HepG2 (cell line): ENCODE measurements around the gene BMP6. TPM values are rescaled to one million over a fixed set of nuclear protein-coding genes. Genes with fewer than 3 reads are reported as not detected.

Experiments
- ATAC-seq: fragments of 200-7000 bp; cut with Tn5 transposase; 3 replicates; pipeline ENCODE4 v1.9.1; 2020; ENCODE audit warnings: mild to moderate bottlenecking, moderate library complexity
- BruUV-seq: library from RNA; stranded (reverse); fragments of 400-500 nt; replicated peaks from 2 replicates; lab custom pipeline; 2021; lab: Mats Ljungman, UMichigan
- CTCF ChIA-PET: fragments of 300-600 bp; formaldehyde crosslinking; extraction: SDS; loops from one replicate; lab custom pipeline; 2021; ENCODE audit warnings: low total read pairs, inconsistent platforms, low intra/inter-chr PET ratio; lab: Yijun Ruan, JAX
- POLR2A ChIA-PET: fragments of 350-600 bp; sonication (Branson Sonifier 250); formaldehyde crosslinking; loops from one replicate; lab custom pipeline; 2020; ENCODE audit warnings: antibody characterized with exemption, inconsistent platforms; lab: Yijun Ruan, JAX
- DNase-seq: peaks from one replicate; pipeline ENCODE4 v3.0.0-alpha.2; 2015; ENCODE audit warnings: low spot score
- FAIRE-seq: peaks from 3 replicates; lab custom pipeline; 2011; peaks lifted over from hg19 to GRCh38; lab: Jason Lieb, UNC
- H2AFZ ChIP-seq: one replicate; pipeline ENCODE4 v1.6.1; 2011; ENCODE audit warnings: low read length, inconsistent platforms
- H3K27ac ChIP-seq: fragments of 300-600 bp; 3 replicates; pipeline ENCODE4 v1.8.0; 2011; ENCODE audit warnings: mixed run types, mild to moderate bottlenecking, mixed read lengths, low read length, inconsistent platforms; ENCODE audit not compliant: insufficient read depth; ENCODE audit errors: extremely low read length
- H3K27me3 ChIP-seq, 2 experiments: fragments of 200-600 bp in 1 of 2; 2 replicates in 1 of 2; 3 replicates in 1 of 2; pipeline versions ENCODE4 v1.6.0 to v1.8.0; 2011; ENCODE audit warnings: low read length in 2 of 2, mild to moderate bottlenecking in 2 of 2, moderate library complexity in 2 of 2, inconsistent platforms in 1 of 2; ENCODE audit not compliant: insufficient read depth in 2 of 2, control insufficient read depth in 1 of 2
- H3K36me3 ChIP-seq, 2 experiments: fragments of 200-600 bp in 1 of 2; replicated peaks in 1 of 2; 2 replicates in 1 of 2; 3 replicates in 1 of 2; pipeline versions ENCODE4 v1.5.1 to v1.8.0; 2011; ENCODE audit warnings: low read length in 2 of 2, inconsistent platforms in 1 of 2; ENCODE audit not compliant: insufficient read depth in 2 of 2, control insufficient read depth in 1 of 2
- H3K4me1 ChIP-seq: 2 replicates; pipeline ENCODE4 v1.5.1; 2012; ENCODE audit warnings: low read length, inconsistent platforms; ENCODE audit not compliant: insufficient read depth
- H3K4me2 ChIP-seq: 2 replicates; pipeline ENCODE4 v1.6.0; 2011; ENCODE audit warnings: low read depth, low read length, inconsistent platforms
- H3K4me3 ChIP-seq, 3 experiments: fragments of 200-600 bp in 1 of 3; sonication (generic), shearing (Covaris generic) in 1 of 3; replicated peaks in 1 of 3; 2 replicates each; pipeline ENCODE4 v1.5.1; 2011 to 2016; ENCODE audit warnings: low read length in 3 of 3, inconsistent platforms in 2 of 3, low read depth in 2 of 3, mild to moderate bottlenecking in 2 of 3, control low read depth in 1 of 3, mixed read lengths in 1 of 3; ENCODE audit not compliant: insufficient read depth in 1 of 3
- H3K79me2 ChIP-seq: one replicate; pipeline ENCODE4 v1.6.1; 2011; ENCODE audit warnings: low read length, inconsistent platforms; ENCODE audit not compliant: insufficient read depth
- H3K9ac ChIP-seq: 2 replicates; pipeline ENCODE4 v1.6.0; 2011; ENCODE audit warnings: mild to moderate bottlenecking, low read depth, low read length, inconsistent platforms; ENCODE audit not compliant: insufficient read depth
- H3K9me3 ChIP-seq: 2 replicates; pipeline ENCODE4 v1.5.1; 2012; ENCODE audit warnings: mild to moderate bottlenecking, low read length
- H4K20me1 ChIP-seq: 2 replicates; pipeline ENCODE4 v1.6.0; 2011; ENCODE audit warnings: inconsistent platforms, mild to moderate bottlenecking, low read length, moderate library complexity; ENCODE audit not compliant: insufficient read depth
- FOXP4 ChIP-seq: sonication (generic); formaldehyde crosslinking; IDR thresholded peaks from 2 replicates; pipeline ENCODE4 v1.4.0; 2020; ENCODE audit warnings: missing genetic modification reagents
- HDAC1 ChIP-seq: sonication (generic); formaldehyde crosslinking; IDR thresholded peaks from 2 replicates; pipeline ENCODE4 v1.5.1; 2020; ENCODE audit warnings: mild to moderate bottlenecking, missing genetic modification reagents
- IKZF1 ChIP-seq: fragments of 450-650 bp; IDR thresholded peaks from 2 replicates; pipeline ENCODE4 v1.7.1; 2016
- MTA3 ChIP-seq: sonication (generic); formaldehyde crosslinking; IDR thresholded peaks from 2 replicates; pipeline ENCODE4 v1.4.0; 2020; ENCODE audit warnings: missing genetic modification reagents
- PRDM15 ChIP-seq: sonication (generic); formaldehyde crosslinking; IDR thresholded peaks from 2 replicates; pipeline ENCODE4 v1.4.0; 2020; ENCODE audit warnings: missing genetic modification reagents
- SRSF4 ChIP-seq: fragments of 200-400 bp; formaldehyde crosslinking; IDR thresholded peaks from one replicate; pipeline ENCODE4 v1.6.1; 2018; ENCODE audit warnings: mild to moderate bottlenecking, low read depth, low read length, moderate library complexity; ENCODE audit not compliant: poor library complexity, severe bottlenecking
- THYN1 ChIP-seq: sonication (generic); formaldehyde crosslinking; IDR thresholded peaks from 2 replicates; pipeline ENCODE4 v1.8.1; 2023; ENCODE audit warnings: low read depth, mild to moderate bottlenecking, moderate library complexity, missing genetic modification reagents, borderline replicate concordance
- UBTF ChIP-seq: sonication (generic); formaldehyde crosslinking; IDR thresholded peaks from 2 replicates; pipeline ENCODE4 v1.4.0; 2020; ENCODE audit warnings: mild to moderate bottlenecking, missing genetic modification reagents
- ZMYM3 ChIP-seq: sonication (generic); formaldehyde crosslinking; IDR thresholded peaks from 2 replicates; pipeline ENCODE4 v1.5.1; 2020; ENCODE audit warnings: mild to moderate bottlenecking, missing genetic modification reagents
- ZNF234 ChIP-seq: sonication (generic); formaldehyde crosslinking; conservative IDR thresholded peaks from 2 replicates; pipeline ENCODE4 v1.5.1; 2020; ENCODE audit warnings: mild to moderate bottlenecking, missing genetic modification reagents
- ZNF253 ChIP-seq: sonication (generic); formaldehyde crosslinking; IDR thresholded peaks from 2 replicates; pipeline ENCODE4 v1.8.0; 2022; ENCODE audit warnings: mild to moderate bottlenecking, missing genetic modification reagents, borderline replicate concordance
- ZNF513 ChIP-seq: sonication (generic); formaldehyde crosslinking; conservative IDR thresholded peaks from 2 replicates; pipeline ENCODE4 v1.5.0; 2020; ENCODE audit warnings: missing genetic modification reagents
- ZNF670 ChIP-seq: sonication (generic); formaldehyde crosslinking; IDR thresholded peaks from 2 replicates; pipeline ENCODE4 v1.8.0; 2022; ENCODE audit warnings: mild to moderate bottlenecking, missing genetic modification reagents, borderline replicate concordance
- ZNF75D ChIP-seq: sonication (generic); formaldehyde crosslinking; IDR thresholded peaks from 2 replicates; pipeline ENCODE4 v1.8.1; 2023; ENCODE audit warnings: missing genetic modification reagents, mild to moderate bottlenecking, borderline replicate concordance
- WGBS: methylation state at CpG from one replicate; pipeline ENCODE4 v1.1.6; 2017; ENCODE audit warnings: low lambda C conversion rate; 5-methylcytosine and 5-hydroxymethylcytosine counted together
- in situ Hi-C: cut with HindIII; loops from 2 replicates; pipeline ENCODE4 v1.10.0; 2017; ENCODE audit warnings: low pct_unique_long_range_greater_than_20kb; ENCODE audit not compliant: extremely low pct_ligation_motif_present
- intact Hi-C: fragments of 100-400 bp; cut with micrococcal nuclease; formaldehyde crosslinking; loops from one replicate; pipeline ENCODE4 v1.10.0; 2022; ENCODE audit not compliant: unreplicated experiment
- polyA plus RNA-seq, 8 experiments: library from polyadenylated mRNA; depleted of rRNA in 3 of 8; stranded (reverse) in 7 of 8; unstranded in 1 of 8; fragments of >200 nt; fragmentation: Illumina TruSeq in 4 of 8; extraction: Trizol in 4 of 8; gene quantifications; 2 replicates each; pipeline versions ENCODE4 v1.2.1 to v1.2.3, GENCODE V29; 2011 to 2016; ENCODE audit warnings: low read depth in 4 of 8, missing spikeins in 1 of 8, mixed read lengths in 1 of 8; ENCODE audit not compliant: insufficient read depth in 1 of 8
- total RNA-seq, 5 experiments: library from RNA; depleted of rRNA; stranded (reverse); fragments of >200 nt; fragmentation: Illumina TruSeq; extraction: Trizol; gene quantifications; 2 replicates each; pipeline ENCODE4 v1.2.3, GENCODE V29; 2016; ENCODE audit warnings: low read depth in 1 of 5

The BMP6 gene
- total and polyA plus RNA-seq, 2 of the 13 experiments (the other 11 are each of a cell fraction or from before 2014, with no cell fraction given) = 0.09 to 0.18 TPM

- TF ChIP-seq PRDM15 (CRISPR knock-in tag) (no peak), MTA3 (no peak), ZNF75D (CRISPR knock-in tag) (no peak), THYN1 (CRISPR knock-in tag) (no peak), SRSF4 (no peak)
Observed at GRCh38 chr6:7851780-7852179, 125.9 kb downstream of the BMP6 start (continued).

GRCh38 chr6:7859591-7859990 lies 133.7 kb downstream of the BMP6 start:
- ATAC-seq (no peak), DNase-seq (no peak), FAIRE-seq (no peak)
- Histone ChIP-seq H3K79me2 (no peaks in the 10 kb centered on the region), H3K4me1 (peaks cover 18% of the 10 kb centered on the region), H3K9me3 (no peaks in the 10 kb centered on the region), H3K4me3 (no peak overlapping the region), H3K36me3 (no peaks in the 10 kb centered on the region), H4K20me1 (no peaks in the 10 kb centered on the region), H2AFZ (no peak overlapping the region), H3K27me3 (peaks cover 0 to 29% of the 10 kb centered on the region in 2 experiments; a peak in 2 of 5 replicates), H3K27ac (no peak overlapping the region), H3K9ac (no peak overlapping the region), H3K4me2 (no peak overlapping the region)
- CTCF ChIA-PET = no interaction called here
- WGBS = 28% methylated on average over 6 of the region's 6 CpGs
- intact Hi-C loops (no loop called here), in situ Hi-C loops (no loop called here)
- POLR2A ChIA-PET = no interaction called here
- no TSS peak for BruUV-seq
- TF ChIP-seq IKZF1 (no peak), FOXP4 (CRISPR knock-in tag) (no peak), ZNF253 (CRISPR knock-in tag) (no peak), UBTF (no peak), ZNF234 (CRISPR knock-in tag) (no peak), ZNF513 (CRISPR knock-in tag) (no peak), HDAC1 (CRISPR knock-in tag) (no peak), ZNF670 (CRISPR knock-in tag) (no peak), ZMYM3 (no peak)
